ENCODE results near the gene LRPAP1.
"Not testable (repeated sequence)": the region's sequence is repeated elsewhere in the genome, so short reads cannot be mapped to it uniquely, and the experiment has no call there.

DNA sequence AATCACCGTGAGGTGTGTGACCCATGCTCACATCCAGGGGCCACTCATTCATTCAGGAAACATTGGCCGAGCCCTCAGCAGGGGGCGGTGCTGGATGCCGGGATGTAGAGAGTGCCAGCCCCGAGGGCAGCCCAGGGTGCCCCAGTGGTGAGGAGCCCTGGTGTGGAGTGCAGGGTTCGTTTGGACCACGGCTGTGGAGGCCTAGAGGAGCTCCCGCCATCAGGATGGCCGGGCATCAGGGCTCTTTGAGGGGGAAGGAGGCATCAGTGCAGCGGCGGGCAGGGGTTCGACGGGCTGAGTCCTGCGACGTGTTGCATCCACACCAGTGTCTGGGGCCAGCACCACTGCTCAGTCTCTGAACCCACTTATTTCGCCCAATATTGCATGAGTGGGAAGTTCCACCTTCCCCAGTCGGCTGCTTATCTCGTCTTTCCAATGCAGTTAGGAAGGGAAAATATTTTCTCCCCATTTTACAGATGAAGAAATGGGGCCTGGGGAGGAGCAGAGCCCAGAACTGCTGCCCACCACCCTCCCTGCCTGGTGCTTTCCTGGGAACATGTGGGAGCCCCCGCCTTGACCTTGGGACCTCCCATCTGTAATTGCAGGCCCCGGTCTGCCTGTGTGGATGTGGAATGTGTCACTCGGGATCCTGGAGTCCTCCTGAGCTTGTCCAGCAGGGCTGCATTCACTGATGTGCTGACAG lies 16.9 kb upstream of the LRPAP1 start:
- TF ChIP-seq, protein P1, sequence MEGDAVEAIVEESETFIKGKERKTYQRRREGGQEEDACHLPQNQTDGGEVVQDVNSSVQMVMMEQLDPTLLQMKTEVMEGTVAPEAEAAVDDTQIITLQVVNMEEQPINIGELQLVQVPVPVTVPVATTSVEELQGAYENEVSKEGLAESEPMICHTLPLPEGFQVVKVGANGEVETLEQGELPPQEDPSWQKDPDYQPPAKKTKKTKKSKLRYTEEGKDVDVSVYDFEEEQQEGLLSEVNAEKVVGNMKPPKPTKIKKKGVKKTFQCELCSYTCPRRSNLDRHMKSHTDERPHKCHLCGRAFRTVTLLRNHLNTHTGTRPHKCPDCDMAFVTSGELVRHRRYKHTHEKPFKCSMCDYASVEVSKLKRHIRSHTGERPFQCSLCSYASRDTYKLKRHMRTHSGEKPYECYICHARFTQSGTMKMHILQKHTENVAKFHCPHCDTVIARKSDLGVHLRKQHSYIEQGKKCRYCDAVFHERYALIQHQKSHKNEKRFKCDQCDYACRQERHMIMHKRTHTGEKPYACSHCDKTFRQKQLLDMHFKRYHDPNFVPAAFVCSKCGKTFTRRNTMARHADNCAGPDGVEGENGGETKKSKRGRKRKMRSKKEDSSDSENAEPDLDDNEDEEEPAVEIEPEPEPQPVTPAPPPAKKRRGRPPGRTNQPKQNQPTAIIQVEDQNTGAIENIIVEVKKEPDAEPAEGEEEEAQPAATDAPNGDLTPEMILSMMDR (IDR thresholded peaks at IDR 0.05): not testable (repeated sequence)
- TF ChIP-seq MYC (IDR thresholded peaks at IDR 0.05; ENCODE audit: borderline replicate concordance, low read length); RAD21 (conservative IDR thresholded peaks at IDR 0.05 in 1 of 2, IDR thresholded peaks at IDR 0.05 in 1 of 2); ESRRA (IDR thresholded peaks at IDR 0.05; ENCODE audit: borderline replicate concordance, low read length); POLR2A (IDR thresholded peaks at IDR 0.05; ENCODE audit: low read length); RFX5 (IDR thresholded peaks at IDR 0.05); EP300 (IDR thresholded peaks at IDR 0.05); HOXB5 (CRISPR knock-in tag; IDR thresholded peaks at IDR 0.05); MAFK (IDR thresholded peaks at IDR 0.05; ENCODE audit: partially characterized antibody); HOXA7 (CRISPR knock-in tag; IDR thresholded peaks at IDR 0.05); FOSL2 (IDR thresholded peaks at IDR 0.05); FOSL2 (CRISPR knock-in tag; IDR thresholded peaks at IDR 0.05); JUN (IDR thresholded peaks at IDR 0.05): not testable (repeated sequence)
- TF ChIP-seq, protein P2, sequence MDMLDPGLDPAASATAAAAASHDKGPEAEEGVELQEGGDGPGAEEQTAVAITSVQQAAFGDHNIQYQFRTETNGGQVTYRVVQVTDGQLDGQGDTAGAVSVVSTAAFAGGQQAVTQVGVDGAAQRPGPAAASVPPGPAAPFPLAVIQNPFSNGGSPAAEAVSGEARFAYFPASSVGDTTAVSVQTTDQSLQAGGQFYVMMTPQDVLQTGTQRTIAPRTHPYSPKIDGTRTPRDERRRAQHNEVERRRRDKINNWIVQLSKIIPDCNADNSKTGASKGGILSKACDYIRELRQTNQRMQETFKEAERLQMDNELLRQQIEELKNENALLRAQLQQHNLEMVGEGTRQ (IDR thresholded peaks at IDR 0.05): not testable (repeated sequence)
- TF ChIP-seq, protein P3, sequence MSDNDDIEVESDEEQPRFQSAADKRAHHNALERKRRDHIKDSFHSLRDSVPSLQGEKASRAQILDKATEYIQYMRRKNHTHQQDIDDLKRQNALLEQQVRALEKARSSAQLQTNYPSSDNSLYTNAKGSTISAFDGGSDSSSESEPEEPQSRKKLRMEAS (IDR thresholded peaks at IDR 0.05): not testable (repeated sequence)
